ENCODE data around the gene TMEM208. TPM values are rescaled to one million over a fixed set of nuclear protein-coding genes. Genes with fewer than 3 reads are reported as not detected.

The TMEM208 gene
- total and polyA plus RNA-seq, 4 experiments from 2014 or later, result 35.5 to 99.1 (median 60.0) TPM

- H3K27ac ChIP-seq (ENCODE audit: low read depth, low read length), result peak overlapping the region; percentile 91
- no peak for DNase-seq
- intact Hi-C loops (cut with micrococcal nuclease), result loop anchor here (1.0 to 2.0 kb wide), 4 partner anchors 24 to 298 kb away; partner anchors contain the start of genes ATP6V0D1, FBXL8, FHOD1 and PHAF1
- no peak overlapping the region for H3K4me3 Mint-ChIP-seq
- no peaks in the 10 kb centered on the region for H3K27me3 ChIP-seq (ENCODE audit: insufficient read depth, low read length)
- H3K9me3 Mint-ChIP-seq, result no peaks in the 10 kb centered on the region
- peaks cover 30% of the 10 kb centered on the region for H3K4me1 ChIP-seq (ENCODE audit: insufficient read depth, low read length)
- peak overlapping the region; percentile 65 to 85 for H3K4me3 ChIP-seq (ENCODE audit: low read length in 2 of 2)
- ChIA-PET POLR2A (ENCODE audit: partially characterized antibody) (interaction anchor here (0.8 to 5.3 kb wide), 8 partner anchors 8 to 154 kb away, joined by 3 to 117 read pairs (median 4); partner anchors contain the start of genes CBFB, FBXL8, FHOD1 and PLEKHG4), CTCF (ENCODE audit: partially characterized antibody) (interaction anchor here (1.0 to 6.5 kb wide), 8 partner anchors 8 to 166 kb away, joined by 3 to 58 read pairs (median 8); partner anchors contain the start of genes E2F4, FBXL8 and TRADD)
- no peak overlapping the region for H3K27ac Mint-ChIP-seq
- peaks cover 11 to 22% (median 14%) of the 10 kb centered on the region in 4 donors for H3K4me1 Mint-ChIP-seq
- H3K36me3 Mint-ChIP-seq, result peaks cover 0 to 3% of the 10 kb centered on the region in 2 donors
- peaks cover 0 to 2% of the 10 kb centered on the region in 2 donors for H3K27me3 Mint-ChIP-seq
- H3K9me3 ChIP-seq (ENCODE audit: control insufficient read depth in 1 of 2, low read length in 2 of 2), result no peaks in the 10 kb centered on the region
- no peaks in the 10 kb centered on the region for H3K36me3 ChIP-seq (ENCODE audit: insufficient read depth, low read length)
Observed at GRCh38 chr16:67183284-67183626, 43.7 kb upstream of the TMEM208 start.

- intact Hi-C loops (cut with micrococcal nuclease), result loop anchor here (1.0 to 2.0 kb wide), 6 partner anchors 25 to 297 kb away; partner anchors contain the start of genes ATP6V0D1, FBXL8, FHOD1 and PHAF1
- no peaks in the 10 kb centered on the region for H3K27me3 ChIP-seq (ENCODE audit: insufficient read depth, low read length)
- H3K4me1 ChIP-seq (ENCODE audit: insufficient read depth, low read length), result peaks cover 25% of the 10 kb centered on the region
- no peaks in the 10 kb centered on the region for H3K36me3 ChIP-seq (ENCODE audit: insufficient read depth, low read length)
- peak within 1 kb of the TSS in 6 of 7 donors; percentile 15 to 98 (median 66) for H3K27ac Mint-ChIP-seq
- H3K27me3 Mint-ChIP-seq, result peaks cover 0 to 2% of the 10 kb centered on the region in 2 donors
- peak within 1 kb of the TSS; percentile 91 for H3K27ac ChIP-seq (ENCODE audit: low read depth, low read length)
- DNase-seq, result peak; percentile 95 to 98 (median 97)
- peaks cover 8 to 16% (median 10%) of the 10 kb centered on the region in 4 donors for H3K4me1 Mint-ChIP-seq
- H3K9me3 Mint-ChIP-seq, result no peaks in the 10 kb centered on the region
- H3K4me3 ChIP-seq (ENCODE audit: low read length in 2 of 2), result peak within 1 kb of the TSS; percentile 65 to 85
- H3K9me3 ChIP-seq (ENCODE audit: control insufficient read depth in 1 of 2, low read length in 2 of 2), result no peaks in the 10 kb centered on the region
- ChIA-PET POLR2A (ENCODE audit: partially characterized antibody) (interaction anchor here (0.8 to 5.3 kb wide), 11 partner anchors 8 to 206 kb away, joined by 3 to 117 read pairs (median 5); partner anchors contain the start of genes CBFB, FBXL8, FHOD1 and TMEM208), CTCF (ENCODE audit: partially characterized antibody) (interaction anchor here (1.3 to 6.5 kb wide), 13 partner anchors 9 to 211 kb away, joined by 3 to 58 read pairs (median 9); partner anchors contain the start of genes B3GNT9, FBXL8 and TRADD)
- peak within 1 kb of the TSS; percentile 54 to 96 (median 68) for H3K4me3 Mint-ChIP-seq
- peaks cover 0 to 3% of the 10 kb centered on the region in 2 donors for H3K36me3 Mint-ChIP-seq
Observed at GRCh38 chr16:67183627-67184452, 43.1 kb upstream of the TMEM208 start, which contains the start of gene MATCAP1. TSS of gene MATCAP1 (minus strand) at chr16:67183963. CDS start at chr16:67180610, 3,353 bp downstream.

- Mint-ChIP-seq H3K4me3 (peak overlapping the region; percentile 54 to 96 (median 68)), H3K36me3 (peaks cover 0 to 3% of the 10 kb centered on the region in 2 donors), H3K27me3 (peaks cover 0 to 2% of the 10 kb centered on the region in 2 donors), H3K9me3 (no peaks in the 10 kb centered on the region), H3K4me1 (peaks cover 8 to 15% (median 10%) of the 10 kb centered on the region in 4 donors), H3K27ac (peak overlapping the region in 5 of 7 donors; percentile 15 to 98 (median 57))
- Histone ChIP-seq H3K27ac (ENCODE audit: low read depth, low read length) (peak overlapping the region; percentile 91), H3K9me3 (ENCODE audit: control insufficient read depth in 1 of 2, low read length in 2 of 2) (no peaks in the 10 kb centered on the region), H3K27me3 (ENCODE audit: insufficient read depth, low read length) (no peaks in the 10 kb centered on the region), H3K36me3 (ENCODE audit: insufficient read depth, low read length) (no peaks in the 10 kb centered on the region), H3K4me1 (ENCODE audit: insufficient read depth, low read length) (peaks cover 23% of the 10 kb centered on the region), H3K4me3 (ENCODE audit: low read length in 2 of 2) (peak overlapping the region; percentile 65 to 85)
- intact Hi-C loops (cut with micrococcal nuclease), result loop anchor here (1.0 to 2.0 kb wide), 2 partner anchors 42 to 166 kb away; partner anchors contain the start of gene TMEM208
- POLR2A ChIA-PET (ENCODE audit: partially characterized antibody), result interaction anchor here (0.7 to 5.3 kb wide), 19 partner anchors 9 to 230 kb away, joined by 3 to 117 read pairs (median 5); partner anchors contain the start of genes B3GNT9, CBFB, FBXL8 and NOL3
- CTCF ChIA-PET (ENCODE audit: partially characterized antibody), result interaction anchor here (0.7 to 6.5 kb wide), 33 partner anchors 9 to 238 kb away, joined by 3 to 58 read pairs (median 5); partner anchors contain the start of genes B3GNT9, CBFB, FBXL8 and TRADD
- DNase-seq, result no peak
Observed at GRCh38 chr16:67184453-67184994, 42.4 kb upstream of the TMEM208 start.

- no peaks in the 10 kb centered on the region for H3K36me3 ChIP-seq (ENCODE audit: insufficient read depth, low read length)
- DNase-seq, result peak; percentile 72 to 82 (median 78)
- peaks cover 0 to 2% of the 10 kb centered on the region in 2 donors for H3K27me3 Mint-ChIP-seq
- intact Hi-C loops (cut with micrococcal nuclease), result loop anchor here (1.0 to 2.0 kb wide), 5 partner anchors 30 to 231 kb away; partner anchors contain the start of gene TMEM208
- H3K4me1 Mint-ChIP-seq, result peaks cover 8 to 15% (median 10%) of the 10 kb centered on the region in 4 donors
- H3K9me3 Mint-ChIP-seq, result no peaks in the 10 kb centered on the region
- CTCF ChIA-PET (ENCODE audit: partially characterized antibody), result interaction anchor here (0.7 to 6.5 kb wide), 35 partner anchors 9 to 238 kb away, joined by 3 to 58 read pairs (median 5); partner anchors contain the start of genes B3GNT9, CBFB, FBXL8 and TRADD
- peak overlapping the region in 1 of 2 donors; percentile 85 for H3K4me3 ChIP-seq (ENCODE audit: low read length in 2 of 2)
- H3K9me3 ChIP-seq (ENCODE audit: control insufficient read depth in 1 of 2, low read length in 2 of 2), result no peaks in the 10 kb centered on the region
- peaks cover 23% of the 10 kb centered on the region for H3K4me1 ChIP-seq (ENCODE audit: insufficient read depth, low read length)
- peak overlapping the region; percentile 64 to 98 (median 85) for H3K27ac Mint-ChIP-seq
- H3K27me3 ChIP-seq (ENCODE audit: insufficient read depth, low read length), result no peaks in the 10 kb centered on the region
- peak overlapping the region; percentile 79 to 96 (median 84) for H3K4me3 Mint-ChIP-seq
- no peak overlapping the region for H3K27ac ChIP-seq (ENCODE audit: low read depth, low read length)
- POLR2A ChIA-PET (ENCODE audit: partially characterized antibody), result interaction anchor here (0.5 to 5.3 kb wide), 20 partner anchors 10 to 231 kb away, joined by 3 to 117 read pairs (median 5); partner anchors contain the start of genes B3GNT9, CBFB, FBXL8 and FHOD1
- peaks cover 0 to 3% of the 10 kb centered on the region in 2 donors for H3K36me3 Mint-ChIP-seq
Observed at GRCh38 chr16:67184995-67185650, 41.8 kb upstream of the TMEM208 start.

GRCh38 chr16:67185651-67186134 is 41.2 kb upstream of the TMEM208 start:
- Histone ChIP-seq H3K27ac (ENCODE audit: low read depth, low read length) (no peak overlapping the region), H3K4me3 (ENCODE audit: low read length in 2 of 2) (peak overlapping the region in 1 of 2 donors; percentile 85), H3K36me3 (ENCODE audit: insufficient read depth, low read length) (no peaks in the 10 kb centered on the region), H3K27me3 (ENCODE audit: insufficient read depth, low read length) (no peaks in the 10 kb centered on the region), H3K9me3 (ENCODE audit: control insufficient read depth in 1 of 2, low read length in 2 of 2) (no peaks in the 10 kb centered on the region), H3K4me1 (ENCODE audit: insufficient read depth, low read length) (peaks cover 23% of the 10 kb centered on the region)
- Mint-ChIP-seq H3K36me3 (peaks cover 0 to 3% of the 10 kb centered on the region in 2 donors), H3K27ac (peak overlapping the region in 4 of 7 donors; percentile 14 to 98 (median 69)), H3K4me3 (peak overlapping the region in 7 of 8 donors; percentile 79 to 96 (median 85)), H3K4me1 (peaks cover 8 to 15% (median 10%) of the 10 kb centered on the region in 4 donors), H3K27me3 (peaks cover 0 to 2% of the 10 kb centered on the region in 2 donors), H3K9me3 (no peaks in the 10 kb centered on the region)
- ChIA-PET POLR2A (ENCODE audit: partially characterized antibody) (interaction anchor here (0.5 to 5.3 kb wide), 17 partner anchors 10 to 208 kb away, joined by 3 to 117 read pairs (median 5); partner anchors contain the start of genes B3GNT9, CBFB, FBXL8 and FHOD1), CTCF (ENCODE audit: partially characterized antibody) (interaction anchor here (0.7 to 6.5 kb wide), 30 partner anchors 8 to 239 kb away, joined by 3 to 58 read pairs (median 5); partner anchors contain the start of genes B3GNT9, CBFB, FBXL8 and TRADD)
- intact Hi-C loops (cut with micrococcal nuclease), result loop anchor here (1.0 to 2.0 kb wide), 4 partner anchors 30 to 231 kb away; partner anchors contain the start of gene TMEM208
- DNase-seq, result no peak

Data from CD4-positive, alpha-beta memory T cell (primary cell).